GM12874 (cell line): ENCODE measurements around the gene UPP1.

ENCODE experiments used
- CTCF ChIP-seq: IDR thresholded peaks from 2 replicates; pipeline ENCODE4 v1.5.1; 2011; ENCODE audit warnings: low read depth, mild to moderate bottlenecking, control low read depth, low read length, moderate library complexity; ENCODE audit not compliant: insufficient read depth

UPP1 gene

GRCh38 chr7:48089046-48090003 lies at the start of gene UPP1:
UPP1 (plus strand) TSS chr7:48089265; CDS start chr7:48094784, 5,519 bp downstream.
- TF ChIP-seq CTCF: no peak

GRCh38 chr7:48040944-48041652 lies 48.0 kb upstream of the UPP1 start:
- no peak for TF ChIP-seq CTCF

GRCh38 chr7:48041653-48041970 lies 47.5 kb upstream of the UPP1 start:
- TF ChIP-seq CTCF: no peak

GRCh38 chr7:48042216-48042615 lies 46.8 kb upstream of the UPP1 start:
- TF ChIP-seq CTCF: no peak

- TF ChIP-seq CTCF: no peak
Measured at GRCh38 chr7:48042636-48043035, 46.4 kb upstream of the UPP1 start.

- TF ChIP-seq CTCF: no peak
Measured at GRCh38 chr7:48045195-48045765, 43.8 kb upstream of the UPP1 start.

- TF ChIP-seq CTCF: no peak
Measured at GRCh38 chr7:48046458-48046857, 42.6 kb upstream of the UPP1 start.
